ENCODE data around the gene SBF2. TPM values are rescaled to one million over a fixed set of nuclear protein-coding genes. Genes with fewer than 3 reads are reported as not detected.

The SBF2 gene
- total RNA-seq, 1 experiment from 2014 or later = 30.2 TPM

DNA sequence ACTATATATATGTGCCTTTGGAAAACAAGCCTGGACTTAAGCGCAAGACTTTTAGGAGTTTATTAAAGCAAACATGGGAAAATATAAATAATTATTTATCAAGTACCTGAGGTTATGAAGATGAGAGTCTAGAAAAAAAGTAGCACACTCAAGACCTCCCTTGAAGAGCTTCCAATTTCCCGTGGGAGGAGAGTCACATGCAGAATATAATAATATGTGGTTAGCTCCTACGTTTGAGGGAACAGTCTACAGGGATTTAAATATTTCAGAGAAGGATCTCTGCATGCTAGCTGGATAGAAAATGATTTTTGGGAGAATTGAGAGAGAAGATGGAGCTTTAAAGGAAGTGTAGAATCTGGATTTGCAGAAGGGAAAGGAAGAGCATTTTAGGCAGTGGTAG is 446.4 kb downstream of the SBF2 start:
- WGBS (ENCODE audit: extremely low coverage, insufficient read length, low lambda C conversion rate) = no CpG with 5 or more reads among the region's 3 CpGs
- H3K23ac ChIP-seq (ENCODE audit: insufficient read length, low read depth, low read length) = no peak overlapping the region
- Mint-ChIP-seq H3K4me1 (peaks cover 0 to 5% of the 10 kb centered on the region in 2 experiments; a peak in 1 of 4 replicates), H3K4me3 (no peak overlapping the region), H3K36me3 (ENCODE audit: insufficient read depth in 1 of 3, low read depth in 3 of 3) (peaks cover 0 to 23% (median 8%) of the 10 kb centered on the region in 3 experiments; a peak in 4 of 7 replicates), H3K27me3 (ENCODE audit: low read depth) (no peaks in the 10 kb centered on the region; the same call in 1 of the 2 replicates), H3K27ac (0 out of 7 replicates have a peak overlapping the region, but pooled peaks of 1 of the 3 experiments have one; percentile 10), H3K9me3 (no peaks in the 10 kb centered on the region)
- no peaks in the 10 kb centered on the region for H3K79me2 ChIP-seq (ENCODE audit: insufficient read depth, low read length)
- no peak overlapping the region for H4K5ac ChIP-seq (ENCODE audit: insufficient read length, low read depth, low read length)
- no peaks in the 10 kb centered on the region for H4K20me1 ChIP-seq (ENCODE audit: control insufficient read depth, insufficient read depth, insufficient read length)
- no peak overlapping the region for H3K14ac ChIP-seq (ENCODE audit: insufficient read depth, low read length)
- H2BK15ac ChIP-seq (ENCODE audit: low read depth, low read length) = no peak overlapping the region
- H3K79me1 ChIP-seq (ENCODE audit: insufficient read depth, low read depth, low read length, poor library complexity, severe bottlenecking) = no peaks in the 10 kb centered on the region
- H2AFZ ChIP-seq (ENCODE audit: low read length) = no peak overlapping the region
- H4K91ac ChIP-seq (ENCODE audit: insufficient read length, low read depth, low read length) = no peak overlapping the region
- TF ChIP-seq, protein P1, sequence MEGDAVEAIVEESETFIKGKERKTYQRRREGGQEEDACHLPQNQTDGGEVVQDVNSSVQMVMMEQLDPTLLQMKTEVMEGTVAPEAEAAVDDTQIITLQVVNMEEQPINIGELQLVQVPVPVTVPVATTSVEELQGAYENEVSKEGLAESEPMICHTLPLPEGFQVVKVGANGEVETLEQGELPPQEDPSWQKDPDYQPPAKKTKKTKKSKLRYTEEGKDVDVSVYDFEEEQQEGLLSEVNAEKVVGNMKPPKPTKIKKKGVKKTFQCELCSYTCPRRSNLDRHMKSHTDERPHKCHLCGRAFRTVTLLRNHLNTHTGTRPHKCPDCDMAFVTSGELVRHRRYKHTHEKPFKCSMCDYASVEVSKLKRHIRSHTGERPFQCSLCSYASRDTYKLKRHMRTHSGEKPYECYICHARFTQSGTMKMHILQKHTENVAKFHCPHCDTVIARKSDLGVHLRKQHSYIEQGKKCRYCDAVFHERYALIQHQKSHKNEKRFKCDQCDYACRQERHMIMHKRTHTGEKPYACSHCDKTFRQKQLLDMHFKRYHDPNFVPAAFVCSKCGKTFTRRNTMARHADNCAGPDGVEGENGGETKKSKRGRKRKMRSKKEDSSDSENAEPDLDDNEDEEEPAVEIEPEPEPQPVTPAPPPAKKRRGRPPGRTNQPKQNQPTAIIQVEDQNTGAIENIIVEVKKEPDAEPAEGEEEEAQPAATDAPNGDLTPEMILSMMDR (conservative IDR thresholded peaks at IDR 0.05) = no peak
- H2BK12ac ChIP-seq (ENCODE audit: insufficient read length, low read depth, low read length) = no peak overlapping the region
- no peak overlapping the region for H3T11ph ChIP-seq (ENCODE audit: low read length)
- no peaks in the 10 kb centered on the region for H3K27me3 ChIP-seq (ENCODE audit: insufficient read depth, low read length)
- DNase-seq = no peak
- no peak overlapping the region for H4K8ac ChIP-seq (replicated peaks; ENCODE audit: insufficient read length, low read depth, low read length)
- no peak overlapping the region for H2BK5ac ChIP-seq (ENCODE audit: insufficient read length, low read length)
- no peaks in the 10 kb centered on the region for H3K23me2 ChIP-seq (ENCODE audit: insufficient read length, low read depth, low read length, poor library complexity, severe bottlenecking)
- no peak overlapping the region for H3K4me2 ChIP-seq (ENCODE audit: insufficient read depth, insufficient read length, low read length)
- H3K56ac ChIP-seq (ENCODE audit: insufficient read length, low read depth, low read length) = no peak overlapping the region
- H3K18ac ChIP-seq (ENCODE audit: insufficient read length, low read depth, low read length) = no peak overlapping the region
- H3K27ac ChIP-seq (ENCODE audit: insufficient read length, low read depth, low read length) = no peak overlapping the region
- H3K4ac ChIP-seq (ENCODE audit: low read depth, low read length) = no peak overlapping the region
- H3K9ac ChIP-seq (ENCODE audit: extremely low read depth, insufficient read length, low read length) = no peak overlapping the region
- no peaks in the 10 kb centered on the region for H3K4me1 ChIP-seq (ENCODE audit: insufficient read depth, low read length)
- no peak overlapping the region for H2BK20ac ChIP-seq (ENCODE audit: low read depth, low read length, poor library complexity, severe bottlenecking)
- H2AK5ac ChIP-seq (ENCODE audit: insufficient read length, low read length) = no peak overlapping the region
- no peak overlapping the region for H2BK120ac ChIP-seq (ENCODE audit: low read depth, low read length, poor library complexity, severe bottlenecking)
- H3K9me3 ChIP-seq (ENCODE audit: control insufficient read depth, low read depth, low read length) = no peaks in the 10 kb centered on the region

Measured in H9 (cell line).